Gastroesophageal sphincter (tissue), 4 donors: ENCODE measurements around the gene RAB3IL1. TPM values are rescaled to one million over a fixed set of nuclear protein-coding genes. Genes with fewer than 3 reads are reported as not detected.
A peak's percentile ranks its signal among the peaks of the same experiment; 100 is the strongest.

ENCODE experiments used
- ATAC-seq: fragments of 150-250 bp; one replicate; pipeline ENCODE4 v1.9.1; 2016; ENCODE audit warnings: mild to moderate bottlenecking, moderate library complexity
- H3K27ac ChIP-seq, 4 donors: fragments of 200-600 bp; sonication (generic) in 3 of 4; 1 replicate in 3 of 4; 2 replicates in 1 of 4; pipeline ENCODE4 v1.5.1; 2016 to 2019
- H3K27me3 ChIP-seq: fragments of 200-600 bp; sonication (generic); one replicate; pipeline ENCODE4 v1.5.1; 2019
- H3K36me3 ChIP-seq, 2 donors: fragments of 200-600 bp; sonication (generic); one replicate each; pipeline ENCODE4 v1.5.1; 2019; ENCODE audit warnings: control low read depth in 1 of 2
- H3K4me1 ChIP-seq, 3 donors: fragments of 200-600 bp; sonication (generic); 1 replicate in 2 of 3; 2 replicates in 1 of 3; pipeline ENCODE4 v1.5.1; 2016 to 2019; ENCODE audit warnings: control low read depth in 2 of 3
- H3K4me3 ChIP-seq, 2 donors: fragments of 200-600 bp; sonication (generic); one replicate each; pipeline ENCODE4 v1.5.1; 2019; ENCODE audit warnings: mild to moderate bottlenecking in 1 of 2, moderate library complexity in 1 of 2
- H3K9me3 ChIP-seq, 3 donors: fragments of 200-600 bp; sonication (generic); one replicate each; pipeline ENCODE4 v1.5.1; 2017 to 2019; ENCODE audit warnings: control low read depth in 2 of 3
- CTCF ChIP-seq, 4 experiments: fragments of 200-600 bp in 2 of 4; fragments of 450-650 bp in 2 of 4; sonication (generic) in 1 of 4; IDR thresholded peaks; one replicate each; pipeline ENCODE4 v1.5.1; 2017 to 2019; ENCODE audit warnings: antibody characterized with exemption in 4 of 4, mild to moderate bottlenecking in 2 of 4, moderate library complexity in 2 of 4
- EP300 ChIP-seq: sonication (generic); formaldehyde crosslinking; IDR thresholded peaks from one replicate; pipeline ENCODE4 v1.6.1; 2017; ENCODE audit warnings: antibody characterized with exemption, mild to moderate bottlenecking
- POLR2A ChIP-seq, 2 donors: fragments of 450-650 bp; IDR thresholded peaks; one replicate each; pipeline ENCODE4 v1.6.1; 2017; ENCODE audit warnings: antibody characterized with exemption in 2 of 2, mild to moderate bottlenecking in 2 of 2, moderate library complexity in 1 of 2
- POLR2AphosphoS5 ChIP-seq: sonication (generic); formaldehyde crosslinking; IDR thresholded peaks from one replicate; pipeline ENCODE4 v1.6.1; 2017; ENCODE audit warnings: antibody characterized with exemption
- WGBS, 2 donors: methylation state at CpG; one replicate each; pipeline ENCODE4 v1.1.5; 2018; ENCODE audit warnings: low coverage in 1 of 2; 5-methylcytosine and 5-hydroxymethylcytosine counted together
- total RNA-seq, 4 donors: library from RNA; depleted of rRNA; stranded (reverse); fragments of >200 nt; gene quantifications; one replicate each; pipeline ENCODE4 v1.1.0, GENCODE V29; 2016

RAB3IL1 gene
- total RNA-seq, 4 donors from 2014 or later: 11.5 to 22.1 (median 14.7) TPM

- H3K27ac ChIP-seq: no peak overlapping the region
- WGBS, 2 donors: 59% methylated on average over 3 of the region's 3 CpGs; no CpG with 5 or more reads in 1 of the 2 donors
Observed at GRCh38 chr11:61881397-61881796, 36.0 kb downstream of the RAB3IL1 start.

GRCh38 chr11:61880454-61880853, 36.9 kb downstream of the RAB3IL1 start:
- no peaks in the 10 kb centered on the region for H3K27me3 ChIP-seq
- ATAC-seq: no peak
- TF ChIP-seq POLR2A (IDR thresholded peaks at IDR 0.05): no peak
- TF ChIP-seq CTCF (IDR thresholded peaks at IDR 0.05): no peak
- no peak for TF ChIP-seq EP300
- TF ChIP-seq POLR2AphosphoS5: no peak
- 64 to 93% methylated on average over 2 to 6 of the region's 6 CpGs for WGBS, 2 donors
- no peak overlapping the region for H3K27ac ChIP-seq
- no peaks in the 10 kb centered on the region for H3K4me1 ChIP-seq
- no peaks in the 10 kb centered on the region for H3K9me3 ChIP-seq
- H3K36me3 ChIP-seq: peaks cover 0 to 45% of the 10 kb centered on the region in 2 donors
- H3K4me3 ChIP-seq: no peak overlapping the region

More at GRCh38 chr11:61881397-61881796, 36.0 kb downstream of the RAB3IL1 start:
- H3K9me3 ChIP-seq: no peaks in the 10 kb centered on the region
- no peaks in the 10 kb centered on the region for H3K27me3 ChIP-seq
- no peak for TF ChIP-seq POLR2A (IDR thresholded peaks at IDR 0.05)
- no peak for TF ChIP-seq EP300
- TF ChIP-seq CTCF (IDR thresholded peaks at IDR 0.05): no peak
- TF ChIP-seq POLR2AphosphoS5: no peak
- H3K4me1 ChIP-seq: peaks cover 0 to 5% (median 0%) of the 10 kb centered on the region in 3 donors
- no peak overlapping the region for H3K4me3 ChIP-seq
- peaks cover 0 to 36% of the 10 kb centered on the region in 2 donors for H3K36me3 ChIP-seq
- peak; percentile 19 for ATAC-seq

- no peak for TF ChIP-seq EP300
- TF ChIP-seq CTCF (IDR thresholded peaks at IDR 0.05): no peak
- TF ChIP-seq POLR2AphosphoS5: no peak
- no peak for TF ChIP-seq POLR2A (IDR thresholded peaks at IDR 0.05)
- Histone ChIP-seq H3K27me3 (no peaks in the 10 kb centered on the region), H3K4me1 (no peaks in the 10 kb centered on the region), H3K36me3 (peaks cover 0 to 48% of the 10 kb centered on the region in 2 donors), H3K27ac (no peak overlapping the region), H3K4me3 (no peak overlapping the region), H3K9me3 (no peaks in the 10 kb centered on the region)
- no peak for ATAC-seq
- 83% methylated on average over 6 of the region's 11 CpGs; no CpG with 5 or more reads in 1 of the 2 donors for WGBS, 2 donors
Observed at GRCh38 chr11:61880031-61880430, 37.3 kb downstream of the RAB3IL1 start.

- 90 to 93% methylated on average over 2 to 3 of the region's 7 CpGs for WGBS, 2 donors
- H3K36me3 ChIP-seq: peaks cover 0 to 55% of the 10 kb centered on the region in 2 donors
- no peaks in the 10 kb centered on the region for H3K27me3 ChIP-seq
Observed at GRCh38 chr11:61879152-61879551, 38.2 kb downstream of the RAB3IL1 start.

More at GRCh38 chr11:61879152-61879551, 38.2 kb downstream of the RAB3IL1 start:
- TF ChIP-seq CTCF (IDR thresholded peaks at IDR 0.05): no peak
- Histone ChIP-seq H3K4me3 (no peak overlapping the region), H3K4me1 (no peaks in the 10 kb centered on the region), H3K9me3 (no peaks in the 10 kb centered on the region), H3K27ac (no peak overlapping the region)
- ATAC-seq: no peak
